Measurements from ENCODE around the gene HNRNPDL. TPM values are rescaled to one million over a fixed set of nuclear protein-coding genes. Genes with fewer than 3 reads are reported as not detected.

Gene HNRNPDL
- total and polyA plus RNA-seq, 2 experiments from 2014 or later: 255 to 299 TPM

DNA sequence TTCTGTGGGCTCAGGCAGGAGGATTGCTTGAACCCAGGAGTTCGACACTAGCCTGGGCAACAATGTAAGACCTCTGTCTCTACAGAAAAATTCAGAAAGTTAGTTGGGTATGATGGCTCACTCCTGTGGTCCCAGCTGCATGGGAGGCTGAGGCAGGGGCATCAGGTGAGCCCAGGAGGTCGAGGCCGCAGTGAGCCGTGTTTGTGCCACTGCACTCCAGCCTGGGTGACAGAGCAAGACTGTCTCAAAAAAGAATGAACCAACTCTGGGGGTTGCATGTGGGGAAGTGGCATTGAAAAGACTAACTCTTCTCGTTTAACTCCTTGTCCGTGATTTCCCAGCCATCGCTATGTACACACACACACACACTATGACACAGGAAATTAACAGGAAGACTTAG is 27.0 kb upstream of the HNRNPDL start:
- H3K27ac ChIP-seq: no peak overlapping the region
- no peak for DNase-seq (ENCODE audit: low read depth in 1 of 2, low spot score in 1 of 2)
- no peak overlapping the region for H3K4me3 ChIP-seq
- no peaks in the 10 kb centered on the region for H3K4me1 ChIP-seq (ENCODE audit: low read depth)
- H3K27me3 ChIP-seq: no peaks in the 10 kb centered on the region
- H3K9me3 ChIP-seq (ENCODE audit: low read depth): no peaks in the 10 kb centered on the region
- peaks cover 27% of the 10 kb centered on the region for H3K36me3 ChIP-seq
- TF ChIP-seq, protein P1, sequence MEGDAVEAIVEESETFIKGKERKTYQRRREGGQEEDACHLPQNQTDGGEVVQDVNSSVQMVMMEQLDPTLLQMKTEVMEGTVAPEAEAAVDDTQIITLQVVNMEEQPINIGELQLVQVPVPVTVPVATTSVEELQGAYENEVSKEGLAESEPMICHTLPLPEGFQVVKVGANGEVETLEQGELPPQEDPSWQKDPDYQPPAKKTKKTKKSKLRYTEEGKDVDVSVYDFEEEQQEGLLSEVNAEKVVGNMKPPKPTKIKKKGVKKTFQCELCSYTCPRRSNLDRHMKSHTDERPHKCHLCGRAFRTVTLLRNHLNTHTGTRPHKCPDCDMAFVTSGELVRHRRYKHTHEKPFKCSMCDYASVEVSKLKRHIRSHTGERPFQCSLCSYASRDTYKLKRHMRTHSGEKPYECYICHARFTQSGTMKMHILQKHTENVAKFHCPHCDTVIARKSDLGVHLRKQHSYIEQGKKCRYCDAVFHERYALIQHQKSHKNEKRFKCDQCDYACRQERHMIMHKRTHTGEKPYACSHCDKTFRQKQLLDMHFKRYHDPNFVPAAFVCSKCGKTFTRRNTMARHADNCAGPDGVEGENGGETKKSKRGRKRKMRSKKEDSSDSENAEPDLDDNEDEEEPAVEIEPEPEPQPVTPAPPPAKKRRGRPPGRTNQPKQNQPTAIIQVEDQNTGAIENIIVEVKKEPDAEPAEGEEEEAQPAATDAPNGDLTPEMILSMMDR (IDR thresholded peaks at IDR 0.05; ENCODE audit: low read depth, low read length): no peak

DNA sequence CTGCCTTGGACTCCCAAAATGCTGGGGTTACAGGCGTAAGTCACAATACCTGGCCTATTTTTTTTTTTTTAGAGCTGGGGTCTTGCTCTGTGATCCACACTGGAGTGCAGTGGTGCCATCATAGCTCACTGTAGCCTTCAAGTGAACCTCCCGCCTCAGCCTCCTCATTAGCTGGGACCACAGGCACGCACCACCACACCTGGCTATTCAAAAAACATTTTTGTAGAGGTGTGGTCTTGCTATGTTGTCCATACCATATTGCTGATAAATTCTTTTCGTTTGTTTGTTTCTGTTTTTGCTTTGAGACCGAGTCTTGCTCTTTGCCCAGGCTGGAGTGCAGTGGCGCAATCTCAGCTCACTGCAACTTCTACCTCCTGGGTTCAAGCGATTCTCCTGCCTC is 21.8 kb upstream of the HNRNPDL start:
- Histone ChIP-seq H3K36me3 (peaks cover 26% of the 10 kb centered on the region), H3K27me3 (no peaks in the 10 kb centered on the region), H3K4me1 (ENCODE audit: low read depth) (no peaks in the 10 kb centered on the region), H3K27ac (no peak overlapping the region), H3K4me3 (no peak overlapping the region), H3K9me3 (ENCODE audit: low read depth) (no peaks in the 10 kb centered on the region)
- TF ChIP-seq, protein P1 (IDR thresholded peaks at IDR 0.05; ENCODE audit: low read depth, low read length): no peak
- DNase-seq (ENCODE audit: low read depth in 1 of 2, low spot score in 1 of 2): no peak

DNA sequence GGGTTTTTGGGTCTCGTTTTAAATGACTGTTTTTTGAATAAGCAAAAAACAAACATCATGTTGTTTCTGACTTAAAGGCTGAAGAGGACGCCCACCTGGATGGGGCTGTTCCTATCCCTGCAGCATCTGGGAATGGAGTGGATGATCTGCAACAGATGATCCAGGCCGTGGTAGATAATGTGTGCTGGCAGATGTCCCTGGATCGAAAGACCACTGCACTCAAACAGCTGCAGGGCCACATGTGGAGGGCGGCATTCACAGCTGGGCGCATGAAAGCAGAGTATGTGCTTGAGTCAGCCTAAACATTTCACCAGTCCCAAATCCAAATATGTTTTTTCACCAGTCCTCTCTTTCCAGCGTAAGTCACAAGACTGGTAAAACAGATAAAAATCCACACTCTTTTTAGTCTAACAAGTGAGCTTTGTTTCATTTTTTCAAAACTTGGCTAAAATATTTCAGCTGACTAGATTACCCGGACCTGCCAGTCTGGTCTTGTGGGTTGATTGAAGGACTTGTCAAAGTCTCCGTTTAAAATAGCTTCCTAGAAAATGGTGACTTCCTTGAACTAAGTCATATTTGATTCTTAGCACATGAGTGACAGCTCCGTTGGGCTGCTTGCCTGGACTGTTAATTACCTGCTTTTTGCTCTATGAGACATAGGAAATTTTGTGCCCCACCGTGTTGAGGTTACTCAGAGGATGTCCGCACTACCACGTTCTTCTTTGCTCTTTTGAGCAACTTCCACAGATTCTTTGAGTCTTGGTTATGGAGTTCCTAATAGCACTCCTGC is 20.9 kb upstream of the HNRNPDL start:
- DNase-seq (ENCODE audit: low read depth in 1 of 2, low spot score in 1 of 2): no peak
- H3K4me3 ChIP-seq: no peak overlapping the region
- H3K9me3 ChIP-seq (ENCODE audit: low read depth): no peaks in the 10 kb centered on the region
- TF ChIP-seq, protein P1 (IDR thresholded peaks at IDR 0.05; ENCODE audit: low read depth, low read length): no peak
- H3K4me1 ChIP-seq (ENCODE audit: low read depth): no peaks in the 10 kb centered on the region
- no peak overlapping the region for H3K27ac ChIP-seq
- H3K36me3 ChIP-seq: peaks cover 24% of the 10 kb centered on the region
- H3K27me3 ChIP-seq: no peaks in the 10 kb centered on the region

GRCh38 chr4:82447886-82448285 is 17.6 kb upstream of the HNRNPDL start:
- Histone ChIP-seq H3K27me3 (no peaks in the 10 kb centered on the region), H3K36me3 (peaks cover 14% of the 10 kb centered on the region), H3K27ac (no peak overlapping the region), H3K4me3 (no peak overlapping the region), H3K9me3 (ENCODE audit: low read depth) (no peaks in the 10 kb centered on the region), H3K4me1 (ENCODE audit: low read depth) (no peaks in the 10 kb centered on the region)
- TF ChIP-seq, protein P1 (IDR thresholded peaks at IDR 0.05; ENCODE audit: low read depth, low read length): no peak
- DNase-seq (ENCODE audit: low read depth in 1 of 2, low spot score in 1 of 2): no peak

DNA sequence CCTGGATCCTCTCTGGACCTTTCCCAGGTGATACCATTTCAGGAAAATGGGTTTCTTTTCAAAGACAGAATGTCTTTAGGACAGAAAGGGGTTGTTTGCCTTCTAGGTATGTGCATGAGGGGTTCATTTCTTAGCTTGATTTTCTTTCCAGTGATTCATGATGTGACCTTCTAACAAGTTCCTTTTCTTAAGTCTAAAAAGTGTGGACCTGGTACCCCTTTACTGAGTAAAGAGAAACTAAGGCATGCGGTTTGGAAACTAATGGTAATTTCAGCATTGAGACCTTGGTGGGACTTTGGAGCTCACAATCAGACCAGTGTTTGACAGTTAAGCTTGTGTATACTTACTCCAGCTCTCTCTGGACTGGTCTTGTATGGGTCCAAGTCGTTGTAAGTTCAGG is 8.8 kb upstream of the HNRNPDL start:
- Histone ChIP-seq H3K36me3 (no peaks in the 10 kb centered on the region), H3K9me3 (ENCODE audit: low read depth) (no peaks in the 10 kb centered on the region), H3K4me3 (no peak overlapping the region), H3K27ac (no peak overlapping the region), H3K4me1 (ENCODE audit: low read depth) (no peaks in the 10 kb centered on the region), H3K27me3 (no peaks in the 10 kb centered on the region)
- TF ChIP-seq, protein P1 (IDR thresholded peaks at IDR 0.05; ENCODE audit: low read depth, low read length): no peak
- no peak for DNase-seq (ENCODE audit: low read depth in 1 of 2, low spot score in 1 of 2)

All from cardiac muscle cell (in vitro differentiated cells and primary cell).